ENCODE measurements around the gene CDC16.
"Not testable (repeated sequence)": the region's sequence is repeated elsewhere in the genome, so short reads cannot be mapped to it uniquely, and the experiment has no call there.

CDC16 gene

DNA sequence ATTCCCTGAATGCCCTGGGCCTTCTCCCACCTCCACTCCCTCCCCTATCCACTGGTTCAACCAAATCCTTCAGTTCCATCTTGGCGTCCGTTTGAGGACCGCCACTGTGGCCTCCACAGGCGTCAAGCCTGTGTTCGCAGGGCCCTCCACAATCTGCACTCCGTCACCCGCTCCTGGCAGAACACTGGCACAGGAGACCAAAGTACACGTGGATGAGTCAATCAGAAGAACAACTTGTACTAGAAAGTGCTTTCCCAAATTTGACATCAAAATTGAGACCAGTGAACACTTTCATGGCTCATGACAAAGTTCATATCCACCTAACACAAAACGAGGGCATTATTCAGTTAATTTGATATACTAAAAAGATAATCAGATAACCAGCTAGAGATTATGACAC is 6.5 kb upstream of the CDC16 start:
- no peak for DNase-seq (ENCODE audit: low read depth in 2 of 2)

DNA sequence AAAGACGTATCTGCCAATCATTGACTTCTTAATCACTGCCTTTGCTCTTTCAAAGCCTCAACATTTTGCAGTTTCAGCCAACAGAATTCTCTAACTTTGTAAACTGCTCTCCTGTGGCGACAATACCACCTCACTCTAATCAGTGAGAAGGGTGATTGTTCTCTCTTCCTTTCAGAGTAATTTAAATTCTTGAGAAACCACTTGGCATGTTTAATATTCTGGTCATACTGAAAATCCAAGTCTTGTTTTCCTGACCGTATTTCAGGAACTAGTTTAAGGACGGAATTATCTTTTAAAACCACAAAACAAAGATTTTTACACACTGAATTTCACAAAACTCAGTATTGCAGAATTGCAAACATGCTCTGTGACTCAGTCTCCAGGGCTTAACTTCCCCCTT is 5.2 kb upstream of the CDC16 start:
- DNase-seq (ENCODE audit: low read depth in 2 of 2): no peak

DNA sequence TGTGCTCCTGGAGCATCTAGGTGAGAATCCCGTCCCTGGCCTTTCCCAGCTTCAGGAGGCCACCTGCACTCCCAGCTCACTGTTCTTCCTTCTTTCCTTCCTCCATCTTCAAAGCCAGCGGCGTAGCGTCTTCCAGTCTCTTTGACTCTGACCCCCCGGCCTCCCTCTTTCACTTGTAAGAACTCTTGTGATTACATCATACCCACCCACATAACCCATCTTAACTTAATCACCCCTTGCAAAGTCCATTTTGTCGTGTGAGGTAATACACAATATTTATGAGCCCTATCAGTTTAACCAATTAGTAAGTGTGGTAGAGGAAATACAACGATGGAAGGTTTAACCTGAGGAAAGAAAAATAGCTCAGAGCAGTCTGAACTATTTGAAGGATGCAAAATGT is 4.6 kb upstream of the CDC16 start:
- DNase-seq (ENCODE audit: low read depth in 2 of 2): no peak

DNA sequence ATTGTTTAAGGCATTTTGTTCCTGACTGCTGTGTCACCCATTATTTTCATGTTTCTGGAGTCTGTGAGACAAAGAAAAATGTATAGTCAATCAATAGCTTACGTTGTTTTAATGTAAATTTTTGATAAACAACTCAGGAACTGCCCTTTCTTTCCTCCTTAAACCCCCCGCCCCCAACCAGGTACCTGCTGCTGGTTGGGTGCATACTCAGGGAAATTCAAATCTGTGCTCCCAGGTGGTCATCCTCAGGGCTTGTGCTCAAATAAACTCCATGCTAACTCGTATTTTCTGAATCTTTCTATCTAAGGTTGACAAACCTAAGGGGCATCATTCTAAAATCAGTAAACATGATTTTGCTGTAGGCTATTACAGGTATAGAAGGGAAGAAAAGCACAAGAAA is 4.1 kb upstream of the CDC16 start:
- no peak for DNase-seq (ENCODE audit: low read depth in 2 of 2)

DNA sequence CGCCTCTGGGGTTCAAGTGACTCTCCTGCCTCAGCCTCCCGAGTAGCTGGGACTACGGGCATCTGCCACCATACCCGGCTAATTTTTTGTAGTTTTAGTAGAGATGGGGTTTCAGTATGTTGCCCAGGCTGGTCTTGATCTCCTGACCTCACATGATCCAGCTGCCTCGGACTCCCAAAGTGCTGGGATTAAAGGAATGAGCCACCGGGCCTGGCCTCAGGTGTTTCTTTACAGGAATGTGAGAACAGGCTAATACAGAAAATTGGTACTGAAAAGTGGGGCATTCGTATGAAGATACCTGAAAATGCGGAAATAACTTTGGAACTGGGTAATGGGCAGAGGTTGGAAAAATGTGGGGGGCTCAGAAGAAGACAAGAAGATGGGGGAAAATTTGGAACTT is 2.8 kb upstream of the CDC16 start:
- DNase-seq (ENCODE audit: low read depth in 2 of 2): no peak

DNA sequence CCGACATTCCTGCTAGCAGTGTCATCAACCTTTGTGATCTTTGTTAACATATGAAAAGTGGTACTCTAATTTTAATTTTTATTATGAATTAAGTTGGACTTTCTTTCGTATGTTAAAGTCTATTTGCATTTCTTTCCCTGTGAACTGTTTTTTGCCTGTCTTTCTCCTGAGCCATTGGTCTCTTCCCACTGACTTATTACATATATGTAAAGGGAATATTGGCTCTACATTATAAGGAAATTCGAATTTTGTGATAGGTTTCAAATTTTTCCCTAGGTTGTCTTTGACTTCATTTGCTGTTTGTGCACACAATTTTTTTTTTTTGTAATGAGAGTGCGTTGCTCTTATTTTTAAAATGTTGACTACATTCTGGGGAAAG is 442 bp upstream of the CDC16 start:
- DNase-seq (ENCODE audit: low read depth in 2 of 2): no peak

DNA sequence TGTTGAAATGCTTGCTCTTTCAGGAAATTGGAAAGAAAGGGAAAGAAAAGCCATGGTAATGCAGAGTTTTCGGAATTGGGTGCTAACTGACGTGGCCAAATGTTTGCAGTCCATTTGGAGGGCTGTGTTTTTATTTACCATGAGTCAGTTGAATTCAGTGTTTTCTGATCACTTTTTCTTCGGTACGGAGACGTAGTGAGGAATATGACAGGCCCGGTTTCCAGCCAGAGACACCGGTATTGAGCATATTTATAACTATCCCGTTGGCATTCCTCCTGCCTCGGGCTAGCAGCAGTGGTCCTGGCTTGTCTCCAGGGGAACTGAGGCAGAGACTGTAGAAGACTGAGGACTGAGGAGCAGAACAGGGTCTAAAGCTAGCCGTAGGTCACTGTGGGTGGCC is 1.0 kb downstream of the CDC16 start:
- DNase-seq (ENCODE audit: low read depth in 2 of 2): no peak

DNA sequence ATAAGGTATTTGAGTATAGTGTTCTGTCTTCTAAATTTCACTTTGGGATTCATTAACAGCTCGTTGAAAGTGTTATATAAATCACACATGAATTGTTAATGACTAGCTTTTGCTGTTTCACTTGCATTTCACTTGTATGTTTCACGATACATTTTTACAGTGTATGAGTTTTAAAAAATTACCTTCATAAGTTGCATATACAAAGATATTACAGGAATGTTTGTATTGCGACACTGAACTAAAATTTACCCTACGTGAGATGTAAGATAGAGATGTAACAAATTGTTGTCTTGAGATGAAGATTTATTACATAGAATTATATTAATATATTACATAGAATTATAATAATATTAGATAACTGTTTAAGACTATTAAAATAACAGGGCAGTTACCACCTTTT is 1.5 kb downstream of the CDC16 start:
- DNase-seq (ENCODE audit: low read depth in 2 of 2): no peak

DNA sequence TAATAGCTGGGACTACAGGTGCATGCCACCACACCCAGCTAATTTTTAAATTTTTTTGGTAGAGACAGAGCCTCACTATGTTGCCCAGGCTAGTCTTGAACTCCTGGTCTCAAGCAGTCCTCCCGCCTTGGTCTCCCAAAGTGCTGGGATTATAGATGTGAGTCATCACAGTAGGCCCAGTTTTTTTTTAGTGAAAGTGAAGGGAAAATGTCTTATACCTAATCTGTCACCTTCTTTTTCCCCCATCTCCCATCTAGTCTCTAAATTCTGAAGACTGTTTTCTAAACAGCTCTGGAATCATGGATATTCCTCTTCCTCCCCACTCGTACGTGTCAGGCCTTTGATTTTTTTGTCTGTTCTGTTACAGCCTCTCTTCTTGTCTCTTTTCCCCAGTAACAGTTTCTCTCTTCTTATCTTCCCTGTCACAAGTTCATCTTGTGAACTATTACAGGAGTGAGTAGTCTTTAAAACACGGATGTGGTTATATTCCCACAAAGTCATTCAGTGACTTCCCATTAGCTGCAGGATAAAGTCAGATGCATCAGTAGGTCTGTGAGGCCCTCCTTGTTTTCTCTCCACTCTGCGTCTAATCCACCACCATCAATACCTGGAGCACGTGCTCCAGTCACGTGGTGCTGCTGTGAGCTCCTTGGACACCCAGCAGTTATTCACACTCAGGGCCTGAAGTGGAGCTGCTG is 2.9 kb downstream of the CDC16 start:
- no peak for DNase-seq (ENCODE audit: low read depth in 2 of 2)

DNA sequence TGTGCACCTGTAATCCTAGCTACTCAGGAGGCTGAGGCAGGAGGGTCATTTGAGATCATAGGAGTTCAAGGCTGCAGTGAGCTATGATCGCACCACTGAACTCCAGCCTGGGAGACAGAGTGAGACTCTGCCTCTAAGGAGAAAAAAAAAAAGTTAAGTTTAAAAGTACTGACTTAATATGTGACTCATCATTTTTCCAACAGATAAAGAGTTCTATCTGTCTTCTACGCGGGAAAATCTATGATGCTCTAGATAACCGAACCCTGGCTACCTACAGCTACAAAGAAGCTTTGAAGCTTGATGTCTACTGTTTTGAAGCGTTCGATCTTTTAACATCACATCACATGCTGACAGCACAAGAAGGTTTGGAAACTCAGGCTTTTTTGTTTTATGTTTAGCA is 7.2 kb downstream of the CDC16 start:
- DNase-seq (ENCODE audit: low read depth in 2 of 2): no peak

DNA sequence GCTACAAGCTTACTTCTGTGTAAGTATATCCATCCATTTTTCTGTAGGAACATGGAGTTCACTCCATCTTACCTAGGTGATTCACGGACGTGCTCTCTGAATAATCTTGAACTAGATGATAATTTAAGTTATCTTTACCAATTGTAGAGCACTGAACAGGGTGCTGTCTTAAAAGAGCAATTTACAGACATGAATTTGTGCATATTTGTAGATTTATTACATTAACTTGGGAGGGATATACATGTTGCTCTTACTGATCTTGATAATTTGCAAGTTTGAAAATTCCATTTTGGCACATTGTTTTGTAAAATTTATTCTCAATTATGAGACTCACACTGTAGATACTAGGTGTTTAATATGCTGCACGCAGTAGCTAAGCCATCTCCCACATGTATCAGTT is 9.3 kb downstream of the CDC16 start:
- no peak for DNase-seq (ENCODE audit: low read depth in 2 of 2)

DNA sequence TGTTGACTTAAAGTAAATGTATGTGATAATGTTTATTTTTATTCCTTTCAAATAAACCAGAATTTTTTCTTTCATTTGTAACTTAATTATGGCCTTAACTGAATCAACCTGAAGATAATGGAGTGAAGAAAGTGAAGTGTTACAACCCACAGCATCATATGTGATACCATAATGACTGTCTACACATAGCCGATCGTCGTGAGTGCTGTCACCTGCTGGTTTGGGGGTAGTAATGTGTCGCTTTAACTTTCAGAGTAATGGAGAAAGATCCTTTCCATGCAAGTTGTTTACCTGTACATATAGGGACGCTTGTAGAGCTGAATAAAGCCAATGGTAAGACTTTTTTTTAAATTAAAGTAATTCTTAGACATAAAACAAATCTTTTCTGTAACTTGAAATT is 9.9 kb downstream of the CDC16 start:
- no peak for DNase-seq (ENCODE audit: low read depth in 2 of 2)

DNA sequence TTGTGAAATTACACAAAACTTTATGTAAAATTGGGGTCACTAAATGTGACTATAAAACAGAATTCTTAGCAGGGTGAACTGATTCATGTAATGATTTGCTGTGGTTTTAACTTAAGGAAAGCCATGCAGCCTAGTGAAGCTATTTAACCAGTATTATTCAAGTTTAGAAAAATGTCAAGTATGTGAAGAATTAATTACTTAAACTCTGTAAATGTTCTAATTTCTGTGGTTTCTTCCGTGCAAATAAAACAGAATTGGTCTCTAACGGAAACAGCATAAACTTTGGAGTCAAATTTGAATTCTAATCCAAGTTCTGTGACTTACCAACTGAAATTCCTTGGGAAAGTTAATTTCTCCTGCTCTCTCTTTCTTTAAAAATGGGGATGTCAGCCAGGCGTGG is 13.3 kb downstream of the CDC16 start:
- DNase-seq (ENCODE audit: low read depth in 2 of 2): no peak

DNA sequence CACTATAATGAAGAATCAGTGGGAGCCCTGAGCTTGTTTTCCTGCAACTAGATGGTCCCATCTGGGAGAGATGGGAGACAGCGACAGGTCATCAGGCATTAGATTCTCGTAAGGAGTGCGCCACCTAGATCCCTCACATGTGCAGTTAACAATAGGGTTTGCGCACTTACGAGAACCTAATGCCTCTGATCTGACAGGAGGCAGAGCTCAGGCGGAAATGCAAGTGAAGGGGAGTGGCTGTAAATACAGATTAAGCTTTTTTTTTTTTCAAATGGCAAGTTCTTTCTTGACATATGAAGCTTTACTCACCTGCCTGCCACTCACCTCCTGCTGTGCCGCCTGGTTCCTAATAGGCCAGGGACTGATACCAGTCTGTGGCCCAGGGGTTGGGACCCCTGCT is 14.4 kb downstream of the CDC16 start:
- no peak for DNase-seq (ENCODE audit: low read depth in 2 of 2)

DNA sequence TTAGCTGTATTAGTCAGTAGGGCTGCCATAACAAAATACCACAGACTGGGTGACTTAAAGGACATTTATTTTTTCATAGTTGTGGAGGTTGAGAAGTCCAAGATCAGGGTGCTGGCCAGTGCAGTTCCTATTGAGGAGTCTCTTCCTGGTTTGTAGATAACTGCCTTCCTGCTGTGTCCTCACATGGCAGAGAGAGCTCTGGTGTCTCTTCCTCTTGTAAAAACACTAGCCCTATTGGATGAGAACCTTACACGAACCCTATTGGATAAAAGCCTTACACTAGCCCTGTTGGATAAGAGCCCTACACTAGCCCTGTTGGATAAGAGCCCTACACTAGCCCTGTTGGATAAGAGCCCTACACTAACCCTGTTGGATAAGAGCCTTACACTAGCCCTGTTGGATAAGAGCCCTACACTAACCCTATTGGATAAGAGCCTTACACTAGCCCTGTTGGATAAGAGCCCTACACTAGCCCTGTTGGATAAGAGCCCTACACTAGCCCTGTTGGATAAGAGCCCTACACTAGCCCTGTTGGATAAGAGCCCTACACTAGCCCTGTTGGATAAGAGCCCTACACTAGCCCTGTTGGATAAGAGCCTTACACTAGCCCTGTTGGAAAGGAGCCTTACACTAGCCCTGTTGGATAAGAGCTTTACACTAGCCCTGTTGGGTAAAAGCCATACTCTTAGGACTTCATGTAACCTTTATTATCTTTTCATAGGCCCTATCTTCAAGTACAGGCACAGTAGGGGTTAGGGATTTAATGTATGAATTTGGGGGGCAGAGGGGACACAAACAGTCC is 17.1 kb downstream of the CDC16 start:
- DNase-seq (ENCODE audit: low read depth in 2 of 2): not testable (repeated sequence)

DNA sequence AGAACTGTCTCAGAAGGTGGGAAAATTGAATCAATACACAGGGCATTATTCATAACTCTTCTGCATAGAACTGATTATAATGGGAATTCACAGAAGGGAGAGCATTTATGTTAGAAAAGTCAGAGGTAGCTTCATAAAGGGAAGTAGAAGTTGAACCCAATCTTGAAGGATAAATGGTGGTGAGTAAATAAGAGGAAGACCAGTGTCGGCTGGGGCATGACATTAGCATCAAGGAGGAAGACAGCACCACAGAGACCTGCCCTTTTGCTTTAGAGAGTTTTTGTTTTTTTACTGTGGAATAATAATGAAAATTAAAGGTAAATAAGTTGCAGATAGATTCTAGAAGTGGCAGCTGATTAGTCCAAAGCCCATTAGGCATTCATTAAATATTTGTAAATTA is 21.9 kb downstream of the CDC16 start:
- no peak for DNase-seq (ENCODE audit: low read depth in 2 of 2)

DNA sequence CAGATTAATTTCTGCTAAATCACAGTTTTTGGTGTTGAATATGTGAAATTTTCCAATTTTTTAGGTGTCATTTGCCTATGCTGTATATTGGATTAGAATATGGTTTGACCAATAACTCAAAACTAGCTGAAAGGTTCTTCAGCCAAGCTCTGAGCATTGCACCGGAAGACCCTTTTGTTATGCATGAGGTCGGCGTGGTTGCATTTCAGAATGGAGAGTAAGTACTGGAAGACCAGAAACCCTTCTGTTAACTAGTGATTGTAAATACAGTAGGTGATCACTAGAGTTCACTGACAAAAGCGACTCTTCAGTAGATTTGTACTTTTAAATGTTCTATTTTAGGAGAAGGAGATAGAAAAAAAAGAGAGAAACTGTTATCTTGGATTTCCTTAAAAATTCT is 22.3 kb downstream of the CDC16 start:
- no peak for DNase-seq (ENCODE audit: low read depth in 2 of 2)

DNA sequence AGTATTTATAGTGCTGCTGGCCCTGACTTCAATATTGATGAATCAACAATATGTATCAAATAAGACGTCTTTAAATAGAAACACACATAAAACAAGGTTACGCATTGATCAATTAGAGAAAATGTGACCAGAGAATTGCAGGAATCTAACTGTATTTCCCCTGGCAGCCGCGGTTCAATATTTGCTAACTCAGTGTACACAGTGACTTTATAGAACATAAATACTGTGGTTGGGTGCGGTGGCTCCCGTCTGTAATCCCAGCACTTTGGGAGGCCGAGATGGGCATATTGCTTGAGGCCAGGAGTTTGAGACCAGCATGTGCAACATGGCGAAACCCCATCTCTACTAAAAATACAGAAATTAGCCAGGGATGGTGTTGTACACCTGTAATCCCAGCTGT is 23.9 kb downstream of the CDC16 start:
- DNase-seq (ENCODE audit: low read depth in 2 of 2): no peak

DNA sequence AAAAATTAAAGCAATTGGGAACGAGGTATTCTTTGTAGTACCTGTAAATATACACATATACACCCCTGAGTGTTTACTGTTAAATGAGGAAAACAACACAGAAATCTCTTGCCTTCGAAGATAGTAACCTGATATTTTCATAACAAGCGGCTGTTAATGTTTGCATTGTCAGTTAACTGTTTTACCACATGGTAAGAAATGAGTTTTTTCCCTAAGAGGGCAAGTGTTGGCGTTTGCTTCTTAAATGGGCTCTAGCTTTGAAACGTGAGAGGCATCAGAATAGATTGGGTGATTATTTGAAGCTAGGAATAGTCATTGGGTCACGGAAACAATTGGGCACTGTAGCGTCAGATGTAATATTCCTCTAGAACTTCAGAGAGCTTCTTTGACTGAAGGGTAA is 24.7 kb downstream of the CDC16 start:
- DNase-seq (ENCODE audit: low read depth in 2 of 2): no peak

DNA sequence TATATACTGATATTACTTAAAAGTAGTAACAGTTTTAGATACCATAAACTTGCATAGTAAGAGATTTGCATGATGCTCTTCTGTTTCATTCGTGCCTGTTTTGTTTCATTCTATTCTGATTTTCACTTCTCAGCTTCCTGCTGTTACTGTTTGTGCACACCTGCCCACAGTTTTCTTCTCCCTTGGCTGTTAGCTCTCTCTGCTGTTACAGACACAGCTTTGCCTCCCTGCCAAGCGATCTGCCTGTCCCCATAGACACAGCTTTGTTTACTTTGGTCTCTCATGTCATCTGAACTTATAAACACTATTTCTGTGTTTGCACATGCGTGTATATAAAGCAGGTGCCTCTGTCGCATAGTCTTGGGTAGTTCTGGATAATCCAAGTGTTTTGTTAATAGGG is 25.3 kb downstream of the CDC16 start:
- no peak for DNase-seq (ENCODE audit: low read depth in 2 of 2)

DNA sequence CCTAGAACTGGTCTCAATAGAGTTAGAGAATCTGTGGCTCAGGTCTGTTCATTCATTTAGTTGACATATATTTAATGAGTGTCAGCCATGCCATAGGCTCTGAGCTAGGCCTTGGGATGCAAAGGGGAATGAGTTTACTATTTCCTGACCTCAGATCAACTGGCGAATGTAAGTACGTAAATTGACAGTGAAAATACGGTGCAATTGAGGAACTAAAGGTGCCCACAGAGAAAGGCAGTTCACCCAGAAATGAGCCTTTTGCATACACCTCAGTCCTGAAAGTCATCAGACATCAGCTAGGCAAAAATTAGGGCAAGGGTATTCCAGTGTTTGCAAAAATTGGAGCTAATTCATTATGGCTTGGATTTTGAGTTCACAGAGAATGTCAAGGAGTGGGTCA is 26.1 kb downstream of the CDC16 start:
- DNase-seq (ENCODE audit: low read depth in 2 of 2): no peak

DNA sequence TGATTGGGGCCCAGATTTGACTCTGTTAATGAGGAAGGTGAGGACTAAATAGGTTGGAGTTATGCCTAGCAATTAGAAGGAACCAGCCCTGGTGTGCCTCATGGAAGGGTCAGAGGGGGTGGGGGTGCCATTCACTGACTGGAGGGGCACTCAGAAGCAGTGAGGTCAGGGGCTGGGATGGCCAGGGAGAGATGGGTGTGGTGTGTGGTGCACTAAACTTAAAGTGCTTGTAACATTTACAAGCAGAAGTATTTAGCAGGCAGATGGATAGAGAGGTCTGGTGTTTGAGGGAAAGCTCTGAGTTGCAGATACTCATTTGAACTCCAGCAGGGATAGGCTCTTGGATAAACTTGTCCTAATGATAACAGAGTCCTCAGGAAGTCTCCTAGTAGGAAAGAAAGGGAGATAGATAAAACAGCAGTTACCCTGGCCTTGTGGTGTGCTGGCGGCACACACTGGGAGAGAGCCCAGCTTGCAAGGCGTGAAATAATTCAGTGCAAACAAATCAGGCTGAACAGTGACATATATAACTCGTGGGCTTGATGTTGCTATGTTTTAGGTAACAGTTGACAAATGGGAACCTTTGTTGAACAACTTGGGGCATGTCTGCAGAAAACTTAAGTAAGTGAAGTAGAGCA is 26.8 kb downstream of the CDC16 start:
- no peak for DNase-seq (ENCODE audit: low read depth in 2 of 2)

DNA sequence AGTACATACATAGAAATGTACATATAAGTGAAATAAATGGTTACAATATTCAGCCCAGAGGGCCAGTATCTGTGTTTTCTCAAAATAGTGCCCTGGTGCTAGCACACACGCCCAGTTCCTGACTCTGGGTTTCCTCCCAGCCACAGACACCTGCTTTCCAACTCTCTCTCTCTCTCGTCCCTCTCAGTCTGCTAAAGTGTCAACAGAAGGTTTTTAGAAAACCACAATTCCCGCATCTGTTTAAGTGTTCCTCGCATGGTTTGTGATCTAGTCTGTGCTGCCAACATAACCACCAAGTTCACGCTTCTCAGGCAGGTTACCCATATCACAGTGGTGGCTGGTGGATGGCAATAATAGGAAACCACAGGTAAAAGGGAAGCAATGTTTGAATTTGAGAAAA is 28.9 kb downstream of the CDC16 start:
- no peak for DNase-seq (ENCODE audit: low read depth in 2 of 2)
